ENCODE results near the gene TBX20.
"Not testable (repeated sequence)": the region's sequence is repeated elsewhere in the genome, so short reads cannot be mapped to it uniquely, and the experiment has no call there.

GRCh38 chr7:35241008-35241407 is 12.9 kb downstream of the TBX20 start:
- TF ChIP-seq CTCF (IDR thresholded peaks at IDR 0.05); ZFX (IDR thresholded peaks at IDR 0.05; ENCODE audit: borderline replicate concordance): not testable (repeated sequence)

Measured in 22Rv1 (cell line).